GM23338 (cell line): Measurements from ENCODE around the gene HDAC9. TPM values are rescaled to one million over a fixed set of nuclear protein-coding genes. Genes with fewer than 3 reads are reported as not detected.

Experiments
- ATAC-seq: fragments of 200-7000 bp; cut with Tn5 transposase; 3 replicates; pipeline ENCODE4 v1.9.1; 2020
- DNase-seq: peaks from one replicate; pipeline ENCODE4 v3.0.0-alpha.2; 2015; ENCODE audit warnings: low spot score
- H2AFZ ChIP-seq: fragments of 200-600 bp; sonication (generic); 2 replicates; pipeline ENCODE4 v1.8.0; 2016; ENCODE audit warnings: antibody characterized with exemption, mild to moderate bottlenecking, moderate library complexity
- H3F3A ChIP-seq: fragments of 200-600 bp; sonication (generic); replicated peaks from 2 replicates; pipeline ENCODE4 v1.8.0; 2017; ENCODE audit warnings: antibody characterized with exemption, mixed run types, low read depth
- H3K27ac ChIP-seq: fragments of 200-600 bp; sonication (generic); 2 replicates; pipeline ENCODE4 v1.6.1; 2016; ENCODE audit warnings: low read depth
- H3K27me3 ChIP-seq: fragments of 200-600 bp; sonication (generic); 2 replicates; pipeline ENCODE4 v1.8.0; 2016; ENCODE audit warnings: mild to moderate bottlenecking, mixed run types, moderate library complexity; ENCODE audit not compliant: insufficient read depth
- H3K36me3 ChIP-seq: fragments of 200-600 bp; sonication (generic); 2 replicates; pipeline ENCODE4 v1.8.0; 2016; ENCODE audit warnings: mild to moderate bottlenecking; ENCODE audit not compliant: insufficient read depth
- H3K4me1 ChIP-seq: fragments of 200-600 bp; sonication (generic); 2 replicates; pipeline ENCODE4 v1.8.0; 2016; ENCODE audit warnings: mild to moderate bottlenecking, moderate library complexity; ENCODE audit not compliant: insufficient read depth
- H3K4me2 ChIP-seq: fragments of 200-600 bp; sonication (generic); 2 replicates; pipeline ENCODE4 v1.7.1; 2017; ENCODE audit warnings: mixed run types
- H3K4me3 ChIP-seq: fragments of 200-600 bp; sonication (generic); 2 replicates; pipeline ENCODE4 v1.6.1; 2016; ENCODE audit warnings: mixed run types
- H3K79me2 ChIP-seq: fragments of 200-600 bp; sonication (generic); replicated peaks from 2 replicates; pipeline ENCODE4 v1.8.0; 2017; ENCODE audit warnings: mild to moderate bottlenecking; ENCODE audit not compliant: insufficient read depth
- H3K9me2 ChIP-seq: fragments of 200-600 bp; sonication (generic); 2 replicates; pipeline ENCODE4 v1.8.0; 2017; ENCODE audit not compliant: insufficient read depth
- H4K20me1 ChIP-seq: fragments of 200-600 bp; sonication (generic); replicated peaks from 2 replicates; pipeline ENCODE4 v1.8.0; 2017; ENCODE audit warnings: mild to moderate bottlenecking; ENCODE audit not compliant: insufficient read depth
- H3K27ac Mint-ChIP-seq: 2 replicates; pipeline ENCODE4 v1.8.0; 2020; ENCODE audit warnings: inconsistent platforms, mild to moderate bottlenecking, moderate library complexity, mixed read lengths
- H3K27me3 Mint-ChIP-seq: 3 replicates; pipeline ENCODE4 v1.8.0; 2022; ENCODE audit warnings: low read depth, mild to moderate bottlenecking, moderate library complexity, mixed read lengths, inconsistent platforms; ENCODE audit not compliant: insufficient read depth, poor library complexity
- H3K36me3 Mint-ChIP-seq: 3 replicates; pipeline ENCODE4 v1.8.0; 2021; ENCODE audit warnings: low read depth, mild to moderate bottlenecking, inconsistent platforms, moderate library complexity, mixed read lengths
- H3K4me1 Mint-ChIP-seq: 3 replicates; pipeline ENCODE4 v1.8.0; 2020; ENCODE audit warnings: mild to moderate bottlenecking, inconsistent platforms, mixed read lengths
- H3K4me3 Mint-ChIP-seq: 3 replicates; pipeline ENCODE4 v1.8.0; 2021; ENCODE audit warnings: moderate library complexity, mild to moderate bottlenecking, inconsistent platforms, mixed read lengths
- H3K9me3 Mint-ChIP-seq: 3 replicates; pipeline ENCODE4 v1.8.0; 2020; ENCODE audit warnings: moderate library complexity, mild to moderate bottlenecking, inconsistent platforms, mixed read lengths
- CTCF ChIP-seq, 2 experiments: fragments of 200-600 bp in 1 of 2; sonication (generic) in 1 of 2; conservative IDR thresholded peaks; 2 replicates each; pipeline versions ENCODE4 v1.5.1 to v1.6.1; 2016 to 2017; ENCODE audit warnings: antibody characterized with exemption in 2 of 2, low read depth in 2 of 2, mild to moderate bottlenecking in 2 of 2, moderate library complexity in 1 of 2
- EZH2 ChIP-seq: fragments of 200-600 bp; sonication (generic); IDR thresholded peaks from one replicate; pipeline ENCODE4 v1.8.0; 2017; ENCODE audit warnings: antibody characterized with exemption, mild to moderate bottlenecking, low read depth; ENCODE audit not compliant: unreplicated experiment
- EZH2phosphoT487 ChIP-seq: fragments of 200-600 bp; sonication (generic); IDR thresholded peaks from one replicate; pipeline ENCODE4 v1.8.1; 2018; ENCODE audit warnings: antibody characterized with exemption; ENCODE audit not compliant: unreplicated experiment
- NANOG ChIP-seq: IDR thresholded peaks from 2 replicates; pipeline ENCODE4 v1.6.1; 2016; ENCODE audit warnings: antibody characterized with exemption, borderline replicate concordance
- STAT1 ChIP-seq: IDR thresholded peaks from one replicate; pipeline ENCODE4 v1.6.1; 2016; ENCODE audit warnings: antibody characterized with exemption; ENCODE audit not compliant: unreplicated experiment
- ZNF462 ChIP-seq: fragments of 250-450 bp; sonication (Bioruptor Pico); IDR thresholded peaks from 2 replicates; pipeline ENCODE4 v1.5.0; 2020; ENCODE audit warnings: mild to moderate bottlenecking, moderate library complexity
- polyA plus RNA-seq: library from polyadenylated mRNA; unstranded; fragments of >200 nt; fragmentation: Nextera tagmentation; extraction: Ambion mirVana; gene quantifications from 2 replicates; pipeline ENCODE4 v1.2.1, GENCODE V29; 2016
- total RNA-seq: library from RNA; depleted of rRNA; stranded (reverse); fragments of >200 nt; shearing (Covaris generic); gene quantifications from 2 replicates; pipeline ENCODE4 v1.2.3, GENCODE V29; 2014
- TF ChIP-seq, protein P1 (sequence below): IDR thresholded peaks from one replicate; pipeline ENCODE4 v1.6.1; 2018; ENCODE audit warnings: antibody characterized with exemption; ENCODE audit not compliant: unreplicated experiment

HDAC9 gene
- total and polyA plus RNA-seq, 2 experiments from 2014 or later = 8.3 to 18.5 TPM

- TF ChIP-seq NANOG (no peak), EZH2phosphoT487 (no peak), CTCF (conservative IDR thresholded peaks at IDR 0.05; ENCODE audit: low read depth in 2 of 2) (no peak), STAT1 (no peak)
- TF ChIP-seq, protein P1, sequence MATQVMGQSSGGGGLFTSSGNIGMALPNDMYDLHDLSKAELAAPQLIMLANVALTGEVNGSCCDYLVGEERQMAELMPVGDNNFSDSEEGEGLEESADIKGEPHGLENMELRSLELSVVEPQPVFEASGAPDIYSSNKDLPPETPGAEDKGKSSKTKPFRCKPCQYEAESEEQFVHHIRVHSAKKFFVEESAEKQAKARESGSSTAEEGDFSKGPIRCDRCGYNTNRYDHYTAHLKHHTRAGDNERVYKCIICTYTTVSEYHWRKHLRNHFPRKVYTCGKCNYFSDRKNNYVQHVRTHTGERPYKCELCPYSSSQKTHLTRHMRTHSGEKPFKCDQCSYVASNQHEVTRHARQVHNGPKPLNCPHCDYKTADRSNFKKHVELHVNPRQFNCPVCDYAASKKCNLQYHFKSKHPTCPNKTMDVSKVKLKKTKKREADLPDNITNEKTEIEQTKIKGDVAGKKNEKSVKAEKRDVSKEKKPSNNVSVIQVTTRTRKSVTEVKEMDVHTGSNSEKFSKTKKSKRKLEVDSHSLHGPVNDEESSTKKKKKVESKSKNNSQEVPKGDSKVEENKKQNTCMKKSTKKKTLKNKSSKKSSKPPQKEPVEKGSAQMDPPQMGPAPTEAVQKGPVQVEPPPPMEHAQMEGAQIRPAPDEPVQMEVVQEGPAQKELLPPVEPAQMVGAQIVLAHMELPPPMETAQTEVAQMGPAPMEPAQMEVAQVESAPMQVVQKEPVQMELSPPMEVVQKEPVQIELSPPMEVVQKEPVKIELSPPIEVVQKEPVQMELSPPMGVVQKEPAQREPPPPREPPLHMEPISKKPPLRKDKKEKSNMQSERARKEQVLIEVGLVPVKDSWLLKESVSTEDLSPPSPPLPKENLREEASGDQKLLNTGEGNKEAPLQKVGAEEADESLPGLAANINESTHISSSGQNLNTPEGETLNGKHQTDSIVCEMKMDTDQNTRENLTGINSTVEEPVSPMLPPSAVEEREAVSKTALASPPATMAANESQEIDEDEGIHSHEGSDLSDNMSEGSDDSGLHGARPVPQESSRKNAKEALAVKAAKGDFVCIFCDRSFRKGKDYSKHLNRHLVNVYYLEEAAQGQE = no peak
Measured at GRCh38 chr7:18494821-18495408, 634 bp upstream of the HDAC9 start (continued).

DNA sequence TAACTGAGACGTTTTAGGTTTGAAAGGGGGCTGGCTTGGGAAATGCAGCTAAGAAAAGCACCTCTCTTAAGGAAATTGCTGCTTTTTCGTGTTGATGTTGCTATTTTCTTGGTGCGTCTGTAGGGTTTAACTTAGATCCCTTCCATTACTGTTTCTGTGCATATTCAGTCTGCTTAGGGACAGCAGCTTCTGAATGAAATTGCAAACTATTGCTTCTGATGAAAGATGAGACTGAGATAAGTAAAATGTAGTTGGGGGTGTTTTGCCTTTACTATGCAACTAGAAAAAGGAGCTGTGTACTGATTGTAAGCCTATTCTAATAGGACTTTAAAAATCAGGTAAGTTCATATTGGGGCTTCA is 772 bp downstream of the HDAC9 start:
- peaks cover 60% of the 10 kb centered on the region for H3K4me1 Mint-ChIP-seq
- H4K20me1 ChIP-seq = no peaks in the 10 kb centered on the region
- H2AFZ ChIP-seq = peak overlapping the region; percentile 2; the same call in 1 of the 2 replicates
- H3K4me2 ChIP-seq = peak overlapping the region; percentile 82
- peak overlapping the region; percentile 72 for H3K27ac ChIP-seq
- H3F3A ChIP-seq = no peaks in the 10 kb centered on the region
- no peaks in the 10 kb centered on the region for H3K9me2 ChIP-seq
- H3K4me3 ChIP-seq = peak overlapping the region; percentile 57
- H3K36me3 ChIP-seq = no peaks in the 10 kb centered on the region
- peaks cover 25% of the 10 kb centered on the region for H3K4me1 ChIP-seq
- H3K27me3 ChIP-seq = no peaks in the 10 kb centered on the region
- H3K79me2 ChIP-seq = no peaks in the 10 kb centered on the region
- no peaks in the 10 kb centered on the region for H3K36me3 Mint-ChIP-seq
- H3K9me3 Mint-ChIP-seq = no peaks in the 10 kb centered on the region
- DNase-seq = peak; percentile 24
- ATAC-seq = peak; percentile 16
- TF ChIP-seq EZH2 (no peak), ZNF462 (CRISPR knock-in tag) (no peak)
- TF ChIP-seq, protein P1 = no peak
- H3K27me3 Mint-ChIP-seq = no peaks in the 10 kb centered on the region
- peak overlapping the region; percentile 83 for H3K4me3 Mint-ChIP-seq
- peak overlapping the region; percentile 99 for H3K27ac Mint-ChIP-seq
